Upper lobe of right lung (tissue), 1 donor: ENCODE results near the gene TSEN54. TPM values are rescaled to one million over a fixed set of nuclear protein-coding genes. Genes with fewer than 3 reads are reported as not detected.
A peak's percentile ranks its signal among the peaks of the same experiment; 100 is the strongest.

Experiments
- ATAC-seq: fragments of 200-7000 bp; cut with Tn5 transposase; one replicate; pipeline ENCODE4 v1.9.1; 2020; ENCODE audit warnings: mild to moderate bottlenecking, moderate library complexity
- DNase-seq: peaks from one replicate; pipeline ENCODE4 v3.0.0-alpha.2; 2020
- H3K27ac ChIP-seq: fragments of 200-600 bp; one replicate; pipeline ENCODE4 v1.8.0; 2022
- H3K27me3 ChIP-seq: fragments of 200-600 bp; one replicate; pipeline ENCODE4 v1.8.0; 2022; ENCODE audit warnings: mild to moderate bottlenecking
- H3K36me3 ChIP-seq: fragments of 200-600 bp; one replicate; pipeline ENCODE4 v1.8.0; 2022
- H3K4me1 ChIP-seq: fragments of 200-600 bp; one replicate; pipeline ENCODE4 v1.8.0; 2022
- H3K4me3 ChIP-seq: fragments of 200-600 bp; one replicate; pipeline ENCODE4 v1.8.0; 2022; ENCODE audit warnings: mild to moderate bottlenecking
- H3K9me3 ChIP-seq: fragments of 200-600 bp; one replicate; pipeline ENCODE4 v1.8.0; 2022
- CTCF ChIP-seq: fragments of 200-600 bp; IDR thresholded peaks from one replicate; pipeline ENCODE4 v1.8.0; 2022; ENCODE audit warnings: antibody characterized with exemption
- intact Hi-C: fragments of 100-400 bp; cut with DNase I; formaldehyde crosslinking; loops from one replicate; pipeline ENCODE4 v1.11.0; 2022
- long read RNA-seq: library from polyadenylated mRNA; unstranded; transcript quantifications from one replicate; pipeline ENCODE4 v2.0.0, GENCODE V29; 2021
- total RNA-seq: library from RNA; stranded (reverse); fragmentation: NEBNext Ultra II Directional; extraction: Animal tissue kit (Norgen Biotek cat#: 25700); gene quantifications from one replicate; pipeline ENCODE4 v1.2.1, GENCODE V29; 2021
- donor health status: DM: no; HTN: yes; CAD: no; lungs with severe emphysema.

TSEN54 gene
- 21.6 TPM for total RNA-seq
- long read RNA-seq, transcript TSEN54-201 (11 exons, 1,944 nt) = major isoform, 44 of 80 reads
- long read RNA-seq, partial matches to known transcripts = 12 of 80 reads
- long read RNA-seq, other reads (novel, unspliced or antisense) = 23 of 80 reads

DNA sequence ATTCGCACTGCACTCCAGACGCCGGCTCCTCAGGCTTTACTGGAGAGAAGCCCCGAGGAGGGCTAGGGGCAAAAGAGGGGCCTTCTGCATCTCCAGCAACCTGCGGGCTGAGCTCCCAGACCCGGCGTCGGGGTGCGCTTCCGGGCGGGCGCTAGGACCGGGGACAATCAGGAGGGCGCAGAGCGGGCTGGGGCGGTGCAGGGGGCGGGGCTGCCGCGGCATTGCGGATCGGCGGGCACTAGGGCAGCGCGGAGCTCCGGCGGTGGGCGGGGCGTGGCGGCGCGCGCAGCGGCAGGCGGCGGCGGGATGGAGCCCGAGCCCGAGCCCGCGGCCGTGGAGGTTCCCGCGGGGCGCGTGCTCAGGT, at the start of gene TSEN54:
TSS of gene TSEN54 (plus strand) at position 274 of the 364 bp plus-strand sequence. CDS start at position 307, 33 bp downstream.
- H3K4me3 ChIP-seq = peak within 1 kb of the TSS; percentile 87
- H3K9me3 ChIP-seq = no peaks in the 10 kb centered on the region
- no peak for TF ChIP-seq CTCF
- intact Hi-C loops = loop anchor here (10.0 kb wide), 1 partner anchor 91 kb away; no protein-coding TSS in a partner anchor
- DNase-seq (peak; percentile 98), ATAC-seq (peak; percentile 88)
- H3K27me3 ChIP-seq = no peaks in the 10 kb centered on the region
- peaks cover 8% of the 10 kb centered on the region for H3K36me3 ChIP-seq
- H3K27ac ChIP-seq = peak within 1 kb of the TSS; percentile 73
- peaks cover 30% of the 10 kb centered on the region for H3K4me1 ChIP-seq

DNA sequence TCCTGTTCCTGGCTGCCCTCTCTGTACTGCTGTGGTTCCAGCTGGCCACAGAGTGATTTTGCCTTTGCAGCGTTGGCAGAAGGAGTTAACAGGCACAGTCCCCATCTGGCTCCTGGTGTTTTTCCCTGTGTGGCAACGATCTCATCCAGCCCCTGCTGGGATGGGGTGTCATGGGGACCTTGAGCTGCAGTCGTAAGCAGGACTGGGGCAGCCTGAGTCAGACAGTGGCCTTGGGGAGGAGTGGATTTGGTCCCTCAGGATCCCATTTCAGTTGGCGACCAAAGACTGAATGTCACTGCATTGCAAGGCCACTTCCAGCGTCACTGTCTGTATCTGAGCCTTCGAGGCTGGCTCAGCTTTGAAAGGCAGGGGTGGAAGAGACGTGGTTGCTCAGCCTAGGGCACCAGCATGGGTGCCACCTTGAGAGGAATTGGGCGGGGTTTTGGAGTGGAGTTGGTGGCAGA, 48.0 kb upstream of the TSEN54 start:
- intact Hi-C loops = no loop called here
- H3K4me1 ChIP-seq = peaks cover 8% of the 10 kb centered on the region
- H3K9me3 ChIP-seq = no peaks in the 10 kb centered on the region
- no peak for TF ChIP-seq CTCF
- H3K27ac ChIP-seq = no peak overlapping the region
- ATAC-seq = peak; percentile 53
- H3K27me3 ChIP-seq = no peaks in the 10 kb centered on the region
- no peak overlapping the region for H3K4me3 ChIP-seq
- H3K36me3 ChIP-seq = peaks cover 17% of the 10 kb centered on the region
- DNase-seq = no peak

GRCh38 chr17:75468779-75469373, 47.5 kb upstream of the TSEN54 start:
- ATAC-seq (peak; percentile 51), DNase-seq (no peak)
- no peaks in the 10 kb centered on the region for H3K9me3 ChIP-seq
- H3K4me3 ChIP-seq = no peak overlapping the region
- TF ChIP-seq CTCF = no peak
- H3K27me3 ChIP-seq = no peaks in the 10 kb centered on the region
- H3K27ac ChIP-seq = no peak overlapping the region
- peaks cover 8% of the 10 kb centered on the region for H3K4me1 ChIP-seq
- intact Hi-C loops = no loop called here
- peaks cover 17% of the 10 kb centered on the region for H3K36me3 ChIP-seq

- H3K36me3 ChIP-seq = peaks cover 23% of the 10 kb centered on the region
- no peak for ATAC-seq
- no peak for TF ChIP-seq CTCF
- intact Hi-C loops = no loop called here
- H3K4me1 ChIP-seq = peaks cover 20% of the 10 kb centered on the region
- H3K4me3 ChIP-seq = no peak overlapping the region
- no peaks in the 10 kb centered on the region for H3K27me3 ChIP-seq
- DNase-seq = no peak
- no peak overlapping the region for H3K27ac ChIP-seq
- H3K9me3 ChIP-seq = no peaks in the 10 kb centered on the region
Measured at GRCh38 chr17:75471207-75471606, 45.1 kb upstream of the TSEN54 start.

GRCh38 chr17:75472119-75472518, 44.2 kb upstream of the TSEN54 start:
- peaks cover 29% of the 10 kb centered on the region for H3K4me1 ChIP-seq
- H3K4me3 ChIP-seq = no peak overlapping the region
- H3K27me3 ChIP-seq = no peaks in the 10 kb centered on the region
- no peak for TF ChIP-seq CTCF
- no peak overlapping the region for H3K27ac ChIP-seq
- peaks cover 23% of the 10 kb centered on the region for H3K36me3 ChIP-seq
- ATAC-seq (peak; percentile 18), DNase-seq (no peak)
- H3K9me3 ChIP-seq = no peaks in the 10 kb centered on the region
- intact Hi-C loops = no loop called here
